Common myeloid progenitor, CD34-positive (primary cell): Measurements from ENCODE around the gene TANC2.

Experiments used
- CTCF ChIA-PET: fragments of 350-600 bp; sonication (Branson Sonifier 250); formaldehyde crosslinking; loops from one replicate; lab custom pipeline; 2021; ENCODE audit warnings: antibody characterized with exemption; lab: Charles Lee
- POLR2A ChIA-PET: fragments of 350-600 bp; sonication (Branson Sonifier 250); formaldehyde crosslinking; loops from one replicate; lab custom pipeline; 2021; ENCODE audit warnings: antibody characterized with exemption; lab: Charles Lee
- DNase-seq, 3 donors: peaks; one replicate each; pipeline versions ENCODE4 v3.0.0 to v3.0.0-alpha.2; 2013
- H3K27ac ChIP-seq, 2 experiments: 1 replicate in 1 of 2; 2 replicates in 1 of 2; pipeline ENCODE4 v1.7.0; 2013; ENCODE audit warnings: inconsistent platforms in 2 of 2, low read length in 2 of 2, mild to moderate bottlenecking in 2 of 2, low read depth in 1 of 2, moderate library complexity in 1 of 2; ENCODE audit not compliant: severe bottlenecking in 2 of 2, insufficient read depth in 1 of 2, poor library complexity in 1 of 2
- H3K27me3 ChIP-seq, 5 experiments: replicated peaks in 2 of 5; 1 replicate in 3 of 5; 2 replicates in 2 of 5; pipeline versions ENCODE4 v1.6.1 to v1.7.0; 2013; ENCODE audit warnings: low read length in 4 of 5, mild to moderate bottlenecking in 2 of 5, moderate library complexity in 2 of 5, inconsistent platforms in 1 of 5; ENCODE audit not compliant: insufficient read depth in 5 of 5, control insufficient read depth in 4 of 5
- H3K36me3 ChIP-seq, 4 experiments: 1 replicate in 2 of 4; 2 replicates in 2 of 4; pipeline versions ENCODE4 v1.6.1 to v1.7.0; 2013; ENCODE audit warnings: low read length in 3 of 4, control low read depth in 1 of 4, mild to moderate bottlenecking in 1 of 4; ENCODE audit not compliant: control insufficient read depth in 4 of 4, insufficient read depth in 4 of 4
- H3K4me1 ChIP-seq, 4 experiments: 1 replicate in 3 of 4; 2 replicates in 1 of 4; pipeline versions ENCODE4 v1.6.1 to v1.7.1; 2013; ENCODE audit warnings: low read length in 3 of 4, mild to moderate bottlenecking in 3 of 4, control low read depth in 1 of 4, inconsistent platforms in 1 of 4, moderate library complexity in 1 of 4; ENCODE audit not compliant: control insufficient read depth in 4 of 4, insufficient read depth in 4 of 4; ENCODE audit errors: control extremely low read depth in 1 of 4
- H3K4me3 ChIP-seq, 7 experiments: 1 replicate in 4 of 7; 2 replicates in 3 of 7; pipeline versions ENCODE4 v1.5.1 to v1.7.0; 2013; ENCODE audit warnings: mild to moderate bottlenecking in 7 of 7, low read length in 6 of 7, moderate library complexity in 6 of 7, inconsistent platforms in 2 of 7, low read depth in 2 of 7, control low read depth in 1 of 7; ENCODE audit not compliant: insufficient read depth in 4 of 7, control insufficient read depth in 1 of 7; ENCODE audit errors: extremely low read depth in 1 of 7
- H3K9me3 ChIP-seq, 5 experiments: 1 replicate in 4 of 5; 2 replicates in 1 of 5; pipeline versions ENCODE4 v1.6.1 to v1.7.1; 2013; ENCODE audit warnings: low read length in 4 of 5, mild to moderate bottlenecking in 2 of 5, inconsistent platforms in 1 of 5, low read depth in 1 of 5, moderate library complexity in 1 of 5; ENCODE audit not compliant: control insufficient read depth in 4 of 5, insufficient read depth in 2 of 5; ENCODE audit errors: control extremely low read depth in 1 of 5
- WGBS: methylation state at CpG from one replicate; pipeline ENCODE4 v1.1.5; 2013; ENCODE audit not compliant: insufficient coverage; 5-methylcytosine and 5-hydroxymethylcytosine counted together

Gene TANC2

GRCh38 chr17:62986549-62986948, 20.5 kb downstream of the TANC2 start:
- ChIA-PET CTCF (interaction anchor here (1.4 to 1.9 kb wide), 2 partner anchors 10 to 396 kb away, joined by 3 to 6 read pairs; no protein-coding TSS in a partner anchor), POLR2A (interaction anchor here (0.5 kb wide), 1 partner anchor 10 kb away, joined by 3 read pairs; no protein-coding TSS in a partner anchor)

GRCh38 chr17:62987136-62987535, 21.1 kb downstream of the TANC2 start:
- Histone ChIP-seq H3K27me3 (no peaks in the 10 kb centered on the region), H3K4me3 (no peak overlapping the region), H3K9me3 (peaks cover 0 to 31% (median 5%) of the 10 kb centered on the region in 5 experiments), H3K36me3 (no peaks in the 10 kb centered on the region), H3K27ac (no peak overlapping the region), H3K4me1 (no peaks in the 10 kb centered on the region)
- POLR2A ChIA-PET = no interaction called here
- WGBS = 97% methylated on average over 6 of the region's 7 CpGs
- no peak for DNase-seq
- CTCF ChIA-PET = interaction anchor here (1.4 to 1.9 kb wide), 2 partner anchors 9 to 395 kb away, joined by 3 to 6 read pairs; no protein-coding TSS in a partner anchor

More at GRCh38 chr17:62986549-62986948, 20.5 kb downstream of the TANC2 start:
- no peaks in the 10 kb centered on the region for H3K36me3 ChIP-seq
- H3K9me3 ChIP-seq = peaks cover 0 to 31% (median 5%) of the 10 kb centered on the region in 5 experiments
- no peaks in the 10 kb centered on the region for H3K4me1 ChIP-seq
- DNase-seq = no peak
- no peaks in the 10 kb centered on the region for H3K27me3 ChIP-seq
- WGBS = 100% methylated on average over 4 of the region's 4 CpGs
- H3K27ac ChIP-seq = no peak overlapping the region
- no peak overlapping the region for H3K4me3 ChIP-seq

- H3K9me3 ChIP-seq = peaks cover 0 to 10% (median 2%) of the 10 kb centered on the region in 5 experiments
- no peaks in the 10 kb centered on the region for H3K36me3 ChIP-seq
- no peaks in the 10 kb centered on the region for H3K27me3 ChIP-seq
- ChIA-PET POLR2A (no interaction called here), CTCF (no interaction called here)
- no peak overlapping the region for H3K27ac ChIP-seq
- no peak for DNase-seq
- H3K4me1 ChIP-seq = no peaks in the 10 kb centered on the region
- 100% methylated on average over 3 of the region's 5 CpGs for WGBS
- H3K4me3 ChIP-seq = no peak overlapping the region
Measured at GRCh38 chr17:62989501-62989900, 23.5 kb downstream of the TANC2 start.

- WGBS = no CpG with 5 or more reads among the region's 4 CpGs
- H3K36me3 ChIP-seq = no peaks in the 10 kb centered on the region
- ChIA-PET POLR2A (no interaction called here), CTCF (interaction anchor here (0.5 to 1.7 kb wide), 8 partner anchors 9 to 416 kb away, joined by 3 to 6 read pairs (median 4); no protein-coding TSS in a partner anchor)
- no peaks in the 10 kb centered on the region for H3K9me3 ChIP-seq
- H3K4me3 ChIP-seq = no peak overlapping the region
- peak in 2 of 3 donors; percentile 37 to 79 for DNase-seq
- no peaks in the 10 kb centered on the region for H3K27me3 ChIP-seq
- peak overlapping the region in 1 of 2 experiments; percentile 7 for H3K27ac ChIP-seq
- H3K4me1 ChIP-seq = peaks cover 7 to 21% (median 13%) of the 10 kb centered on the region in 4 experiments
Measured at GRCh38 chr17:62994931-62995330, 28.9 kb downstream of the TANC2 start.

GRCh38 chr17:62995377-62995885, 29.4 kb downstream of the TANC2 start:
- 0% methylated on average over 3 of the region's 3 CpGs for WGBS
- peaks cover 7 to 21% (median 13%) of the 10 kb centered on the region in 4 experiments for H3K4me1 ChIP-seq
- no peaks in the 10 kb centered on the region for H3K9me3 ChIP-seq
- H3K27me3 ChIP-seq = no peaks in the 10 kb centered on the region
- DNase-seq = peak; percentile 61 to 84 (median 83)
- H3K36me3 ChIP-seq = no peaks in the 10 kb centered on the region
- ChIA-PET CTCF (interaction anchor here (0.7 to 1.7 kb wide), 8 partner anchors 9 to 416 kb away, joined by 3 to 6 read pairs (median 4); no protein-coding TSS in a partner anchor), POLR2A (interaction anchor here (0.6 kb wide), 1 partner anchor 61 kb away, joined by 6 read pairs; no protein-coding TSS in a partner anchor)
- H3K27ac ChIP-seq = peak overlapping the region in 1 of 2 experiments; percentile 7
- H3K4me3 ChIP-seq = no peak overlapping the region

- ChIA-PET CTCF (interaction anchor here (1.3 to 1.7 kb wide), 5 partner anchors 9 to 411 kb away, joined by 3 to 6 read pairs (median 5); no protein-coding TSS in a partner anchor), POLR2A (interaction anchor here (0.6 kb wide), 2 partner anchors 10 to 60 kb away, joined by 3 to 6 read pairs; no protein-coding TSS in a partner anchor)
- H3K27ac ChIP-seq = no peak overlapping the region
- H3K36me3 ChIP-seq = no peaks in the 10 kb centered on the region
- 96% methylated on average over 4 of the region's 8 CpGs for WGBS
- peaks cover 7 to 21% (median 13%) of the 10 kb centered on the region in 4 experiments for H3K4me1 ChIP-seq
- no peaks in the 10 kb centered on the region for H3K9me3 ChIP-seq
- H3K4me3 ChIP-seq = no peak overlapping the region
- DNase-seq = peak; percentile 11 to 66 (median 56)
- H3K27me3 ChIP-seq = no peaks in the 10 kb centered on the region
Measured at GRCh38 chr17:62996221-62996620, 30.2 kb downstream of the TANC2 start.

GRCh38 chr17:62998166-62998565, 32.1 kb downstream of the TANC2 start:
- no peaks in the 10 kb centered on the region for H3K9me3 ChIP-seq
- DNase-seq = no peak
- WGBS = no CpG with 5 or more reads among the region's 1 CpG
- H3K4me3 ChIP-seq = no peak overlapping the region
- H3K4me1 ChIP-seq = peaks cover 7 to 21% (median 13%) of the 10 kb centered on the region in 4 experiments
- no peak overlapping the region for H3K27ac ChIP-seq
- no peaks in the 10 kb centered on the region for H3K27me3 ChIP-seq
- no peaks in the 10 kb centered on the region for H3K36me3 ChIP-seq
- ChIA-PET POLR2A (no interaction called here), CTCF (interaction anchor here (0.6 to 1.9 kb wide), 3 partner anchors 10 to 78 kb away, joined by 3 to 6 read pairs (median 3); partner anchors contain the start of gene TANC2)
